HepG2 (cell line): ENCODE measurements around the gene SERPINA3. TPM values are rescaled to one million over a fixed set of nuclear protein-coding genes. Genes with fewer than 3 reads are reported as not detected.

ENCODE experiments used
- ARID4A ChIP-seq: sonication (generic); formaldehyde crosslinking; IDR thresholded peaks from 2 replicates; pipeline ENCODE4 v1.5.0; 2020; ENCODE audit warnings: mild to moderate bottlenecking, missing genetic modification reagents, borderline replicate concordance
- ELF4 ChIP-seq: sonication (generic); formaldehyde crosslinking; IDR thresholded peaks from 2 replicates; pipeline ENCODE4 v1.5.0; 2020; ENCODE audit warnings: missing genetic modification reagents, mild to moderate bottlenecking, moderate library complexity, borderline replicate concordance
- HDAC6 ChIP-seq: fragments of 200-600 bp; sonication (generic); IDR thresholded peaks from 2 replicates; pipeline ENCODE4 v1.7.0; 2017; ENCODE audit warnings: mild to moderate bottlenecking, antibody characterized with exemption, low read length, low read depth
- HOXA3 ChIP-seq: sonication (generic); formaldehyde crosslinking; IDR thresholded peaks from 2 replicates; pipeline ENCODE4 v1.5.0; 2020; ENCODE audit warnings: missing genetic modification reagents
- MXD1 ChIP-seq: sonication (generic); formaldehyde crosslinking; IDR thresholded peaks from 2 replicates; pipeline ENCODE4 v1.4.0; 2020; ENCODE audit warnings: mild to moderate bottlenecking, missing genetic modification reagents
- TERF1 ChIP-seq: sonication (generic); formaldehyde crosslinking; IDR thresholded peaks from 2 replicates; pipeline ENCODE4 v1.8.0; 2022; ENCODE audit warnings: mild to moderate bottlenecking, missing genetic modification reagents, moderate library complexity
- THAP9 ChIP-seq: sonication (generic); formaldehyde crosslinking; IDR thresholded peaks from 2 replicates; pipeline ENCODE4; 2020; ENCODE audit warnings: missing genetic modification reagents, mild to moderate bottlenecking, borderline replicate concordance
- YY1 ChIP-seq: IDR thresholded peaks from 2 replicates; pipeline ENCODE4 v1.6.1; 2011; ENCODE audit warnings: low read length, low read depth, moderate library complexity, mild to moderate bottlenecking; ENCODE audit not compliant: insufficient read depth, insufficient replicate concordance
- ZC3H13 ChIP-seq: sonication (generic); formaldehyde crosslinking; IDR thresholded peaks from 2 replicates; pipeline ENCODE4 v1.8.1; 2023; ENCODE audit warnings: mild to moderate bottlenecking, missing genetic modification reagents, moderate library complexity
- ZNF143 ChIP-seq: sonication (generic); formaldehyde crosslinking; IDR thresholded peaks from 2 replicates; pipeline ENCODE4 v1.4.0; 2020; ENCODE audit warnings: missing genetic modification reagents
- ZNF333 ChIP-seq: sonication (generic); formaldehyde crosslinking; IDR thresholded peaks from 2 replicates; pipeline ENCODE4 v1.4.0; 2020; ENCODE audit warnings: mild to moderate bottlenecking, missing genetic modification reagents, borderline replicate concordance
- ZNF547 ChIP-seq: sonication (generic); formaldehyde crosslinking; IDR thresholded peaks from 2 replicates; pipeline ENCODE4 v1.5.1; 2020; ENCODE audit warnings: mild to moderate bottlenecking, missing genetic modification reagents
- ZNF850 ChIP-seq: sonication (generic); formaldehyde crosslinking; conservative IDR thresholded peaks from 2 replicates; pipeline ENCODE4 v1.9.0; 2021; ENCODE audit warnings: mild to moderate bottlenecking, missing genetic modification reagents
- ZNF879 ChIP-seq: sonication (generic); formaldehyde crosslinking; IDR thresholded peaks from 2 replicates; pipeline ENCODE4 v1.8.1; 2023; ENCODE audit warnings: missing genetic modification reagents
- polyA plus RNA-seq, 8 experiments: library from polyadenylated mRNA; depleted of rRNA in 3 of 8; stranded (reverse) in 7 of 8; unstranded in 1 of 8; fragments of >200 nt; fragmentation: Illumina TruSeq in 4 of 8; extraction: Trizol in 4 of 8; gene quantifications; 2 replicates each; pipeline versions ENCODE4 v1.2.1 to v1.2.3, GENCODE V29; 2011 to 2016; ENCODE audit warnings: low read depth in 4 of 8, missing spikeins in 1 of 8, mixed read lengths in 1 of 8; ENCODE audit not compliant: insufficient read depth in 1 of 8
- total RNA-seq, 5 experiments: library from RNA; depleted of rRNA; stranded (reverse); fragments of >200 nt; fragmentation: Illumina TruSeq; extraction: Trizol; gene quantifications; 2 replicates each; pipeline ENCODE4 v1.2.3, GENCODE V29; 2016; ENCODE audit warnings: low read depth in 1 of 5
- TF ChIP-seq, protein P1 (sequence below): sonication (generic); formaldehyde crosslinking; IDR thresholded peaks from 2 replicates; pipeline ENCODE4 v1.5.0; 2020; ENCODE audit warnings: mild to moderate bottlenecking, missing genetic modification reagents
- TF ChIP-seq, protein P2 (sequence below): sonication (generic); formaldehyde crosslinking; IDR thresholded peaks from 2 replicates; pipeline ENCODE4 v1.8.1; 2023; ENCODE audit warnings: mild to moderate bottlenecking, missing genetic modification reagents, borderline replicate concordance

Gene SERPINA3
- total and polyA plus RNA-seq, 2 of the 13 experiments (the other 11 are each of a cell fraction or from before 2014, with no cell fraction given) = 825 to 2,200 TPM

- TF ChIP-seq, protein P1, sequence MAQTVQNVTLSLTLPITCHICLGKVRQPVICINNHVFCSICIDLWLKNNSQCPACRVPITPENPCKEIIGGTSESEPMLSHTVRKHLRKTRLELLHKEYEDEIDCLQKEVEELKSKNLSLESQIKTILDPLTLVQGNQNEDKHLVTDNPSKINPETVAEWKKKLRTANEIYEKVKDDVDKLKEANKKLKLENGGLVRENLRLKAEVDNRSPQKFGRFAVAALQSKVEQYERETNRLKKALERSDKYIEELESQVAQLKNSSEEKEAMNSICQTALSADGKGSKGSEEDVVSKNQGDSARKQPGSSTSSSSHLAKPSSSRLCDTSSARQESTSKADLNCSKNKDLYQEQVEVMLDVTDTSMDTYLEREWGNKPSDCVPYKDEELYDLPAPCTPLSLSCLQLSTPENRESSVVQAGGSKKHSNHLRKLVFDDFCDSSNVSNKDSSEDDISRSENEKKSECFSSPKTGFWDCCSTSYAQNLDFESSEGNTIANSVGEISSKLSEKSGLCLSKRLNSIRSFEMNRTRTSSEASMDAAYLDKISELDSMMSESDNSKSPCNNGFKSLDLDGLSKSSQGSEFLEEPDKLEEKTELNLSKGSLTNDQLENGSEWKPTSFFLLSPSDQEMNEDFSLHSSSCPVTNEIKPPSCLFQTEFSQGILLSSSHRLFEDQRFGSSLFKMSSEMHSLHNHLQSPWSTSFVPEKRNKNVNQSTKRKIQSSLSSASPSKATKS (CRISPR knock-in tag) = no peak
- TF ChIP-seq ZNF143 (CRISPR knock-in tag) = peak; percentile 66
- peak; percentile 56 for TF ChIP-seq MXD1 (CRISPR knock-in tag)
- TF ChIP-seq YY1 = peak; percentile 26
- TF ChIP-seq ZNF879 (CRISPR knock-in tag) = no peak
- TF ChIP-seq HDAC6 = no peak
- TF ChIP-seq ZNF547 (CRISPR knock-in tag) = peak; percentile 74
- TF ChIP-seq ARID4A (CRISPR knock-in tag) = peak; percentile 74
- 0 out of 2 replicates have a peak, but pooled peaks have one; percentile 48 for TF ChIP-seq ZC3H13 (CRISPR knock-in tag)
- TF ChIP-seq ZNF333 = no peak
- no peak for TF ChIP-seq TERF1 (CRISPR knock-in tag)
- TF ChIP-seq THAP9 (CRISPR knock-in tag) = no peak
- peak; percentile 15; the same call in 1 of the 2 replicates for TF ChIP-seq HOXA3 (CRISPR knock-in tag)
- no peak for TF ChIP-seq ELF4 (CRISPR knock-in tag)
- TF ChIP-seq, protein P2, sequence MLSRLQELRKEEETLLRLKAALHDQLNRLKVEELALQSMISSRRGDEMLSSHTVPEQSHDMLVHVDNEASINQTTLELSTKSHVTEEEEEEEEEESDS = peak; percentile 75; the same call in 1 of the 2 replicates
- no peak for TF ChIP-seq ZNF850 (CRISPR knock-in tag)
These were observed 30.8 kb upstream of the SERPINA3 start, which contains the start of gene SERPINA5 (continued) for GRCh38 chr14:94581127-94581999.
